PC-3 (cell line): ENCODE measurements around the gene TXNDC17.

Experiments
- CTCF ChIP-seq: fragments of 300-600 bp; sonication (generic); conservative IDR thresholded peaks from 2 replicates; pipeline ENCODE4 v1.5.1; 2017; ENCODE audit warnings: antibody characterized with exemption, low read depth, mild to moderate bottlenecking, low read length
- EZH2 ChIP-seq: fragments of 300-600 bp; sonication (generic); IDR thresholded peaks from one replicate; pipeline ENCODE4 v1.6.1; 2017; ENCODE audit warnings: antibody characterized with exemption, mild to moderate bottlenecking, low read length; ENCODE audit not compliant: unreplicated experiment
- EZH2phosphoT487 ChIP-seq: fragments of 300-600 bp; sonication (generic); IDR thresholded peaks from 2 replicates; pipeline ENCODE4 v1.6.1; 2018; ENCODE audit warnings: mild to moderate bottlenecking, antibody characterized with exemption, low read length, borderline replicate concordance

- no peak for TF ChIP-seq CTCF
- no peak for TF ChIP-seq EZH2
- no peak for TF ChIP-seq EZH2phosphoT487
Observed at GRCh38 chr17:6610011-6610410, 30.8 kb upstream of the TXNDC17 start.
